ENCODE results near the gene B9D1.

Gene B9D1

DNA sequence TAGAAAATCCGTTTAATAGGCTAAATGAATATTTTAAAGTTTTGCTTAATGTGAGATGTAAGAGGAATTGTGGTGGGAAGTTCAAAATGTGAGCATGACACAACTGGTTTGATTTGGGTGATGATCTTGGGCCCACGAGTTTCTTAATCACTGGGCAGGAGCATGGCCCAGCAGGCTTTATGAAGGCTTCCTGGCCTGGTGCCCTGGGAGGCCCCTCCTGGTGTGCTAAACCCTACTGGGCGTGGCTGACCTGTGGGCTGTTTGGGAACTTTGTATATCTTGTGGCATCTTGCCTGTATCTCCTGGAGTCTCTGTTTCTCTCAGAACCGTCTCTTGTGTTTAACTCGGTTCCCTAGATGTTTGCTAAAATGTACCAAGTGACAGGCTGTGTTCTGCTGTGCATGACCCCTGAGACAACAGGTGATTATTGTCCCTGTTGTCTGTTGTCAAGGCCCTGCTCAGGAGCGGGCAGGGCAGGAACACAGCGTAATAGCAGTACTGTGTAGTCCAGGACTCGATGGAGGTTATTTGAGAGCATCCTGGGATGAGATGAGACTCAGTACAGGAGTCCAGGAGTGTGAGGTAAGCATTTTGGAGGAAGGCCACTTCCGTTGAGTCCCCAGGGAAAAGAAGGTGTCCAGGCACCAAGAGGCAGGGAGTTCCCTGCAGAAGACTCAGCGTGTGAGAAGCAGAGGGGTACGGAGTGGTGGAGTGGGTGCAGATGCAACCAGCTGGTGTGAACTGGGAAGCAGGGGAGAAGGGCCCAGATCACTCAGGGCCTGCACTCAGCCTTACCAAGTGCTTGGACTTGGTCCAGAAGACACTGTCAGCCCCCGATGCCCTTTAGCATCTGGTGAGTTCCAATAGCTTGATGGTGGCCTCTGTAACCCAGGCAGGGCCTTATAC lies 48.5 kb downstream of the B9D1 start:
- Histone ChIP-seq H2AFZ (ENCODE audit: low read depth, low read length, severe bottlenecking) (no peak overlapping the region), H3K36me3 (ENCODE audit: low read length) (no peaks in the 10 kb centered on the region), H3F3A (ENCODE audit: insufficient read depth) (no peaks in the 10 kb centered on the region), H3K4me3 (ENCODE audit: insufficient read depth, low read length, poor library complexity, severe bottlenecking) (no peak overlapping the region), H4K20me1 (ENCODE audit: low read depth, low read length) (no peaks in the 10 kb centered on the region), H3K4me2 (ENCODE audit: low read depth, low read length, poor library complexity, severe bottlenecking) (no peak overlapping the region), H3K27ac (ENCODE audit: low read depth, low read length) (no peak overlapping the region), H3K9ac (ENCODE audit: low read length) (no peak overlapping the region), H3K27me3 (ENCODE audit: low read length) (no peaks in the 10 kb centered on the region), H3K9me3 (ENCODE audit: insufficient read depth, low read length) (no peaks in the 10 kb centered on the region), H3K9me2 (replicated peaks; ENCODE audit: insufficient read depth, low read length) (no peaks in the 10 kb centered on the region), H3K79me2 (ENCODE audit: insufficient read depth, low read length) (no peaks in the 10 kb centered on the region)
- no peak for TF ChIP-seq EZH2phosphoT487 (conservative IDR thresholded peaks at IDR 0.05; ENCODE audit: low read length)
- TF ChIP-seq, protein P1, sequence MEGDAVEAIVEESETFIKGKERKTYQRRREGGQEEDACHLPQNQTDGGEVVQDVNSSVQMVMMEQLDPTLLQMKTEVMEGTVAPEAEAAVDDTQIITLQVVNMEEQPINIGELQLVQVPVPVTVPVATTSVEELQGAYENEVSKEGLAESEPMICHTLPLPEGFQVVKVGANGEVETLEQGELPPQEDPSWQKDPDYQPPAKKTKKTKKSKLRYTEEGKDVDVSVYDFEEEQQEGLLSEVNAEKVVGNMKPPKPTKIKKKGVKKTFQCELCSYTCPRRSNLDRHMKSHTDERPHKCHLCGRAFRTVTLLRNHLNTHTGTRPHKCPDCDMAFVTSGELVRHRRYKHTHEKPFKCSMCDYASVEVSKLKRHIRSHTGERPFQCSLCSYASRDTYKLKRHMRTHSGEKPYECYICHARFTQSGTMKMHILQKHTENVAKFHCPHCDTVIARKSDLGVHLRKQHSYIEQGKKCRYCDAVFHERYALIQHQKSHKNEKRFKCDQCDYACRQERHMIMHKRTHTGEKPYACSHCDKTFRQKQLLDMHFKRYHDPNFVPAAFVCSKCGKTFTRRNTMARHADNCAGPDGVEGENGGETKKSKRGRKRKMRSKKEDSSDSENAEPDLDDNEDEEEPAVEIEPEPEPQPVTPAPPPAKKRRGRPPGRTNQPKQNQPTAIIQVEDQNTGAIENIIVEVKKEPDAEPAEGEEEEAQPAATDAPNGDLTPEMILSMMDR (IDR thresholded peaks at IDR 0.05; ENCODE audit: insufficient read depth, low read length, poor library complexity, severe bottlenecking) = no peak

DNA sequence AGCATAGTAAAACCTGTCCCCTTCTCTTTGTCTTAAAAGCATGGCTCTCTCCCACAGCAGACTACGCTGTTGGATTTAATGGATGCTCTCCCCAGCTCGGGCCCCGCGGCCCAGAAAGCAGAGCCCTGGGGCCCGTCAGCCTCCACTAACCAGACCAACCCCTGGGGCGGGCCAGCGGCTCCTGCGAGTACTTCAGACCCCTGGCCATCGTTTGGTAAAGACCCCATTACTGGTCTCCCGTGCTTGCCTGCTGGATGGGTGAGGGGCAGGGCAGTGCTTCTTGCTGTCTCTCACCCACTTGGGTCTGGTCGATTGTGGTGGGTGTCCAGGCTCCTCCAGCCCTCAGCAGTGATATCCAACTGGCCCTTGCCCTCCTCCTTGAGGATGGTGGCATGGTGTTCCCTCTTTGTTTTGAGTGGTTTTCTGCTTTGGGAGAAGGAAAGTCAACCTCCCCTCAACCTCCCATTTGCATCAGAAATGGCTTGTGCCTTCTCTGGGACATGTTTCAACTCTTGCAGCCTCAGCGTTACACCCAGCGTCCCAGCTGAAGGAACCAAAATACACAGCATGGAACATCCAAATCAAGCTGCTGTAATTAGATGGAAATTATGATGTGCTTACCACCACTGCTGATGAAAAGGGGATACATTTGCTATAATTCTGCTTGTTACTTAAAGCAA lies 49.3 kb downstream of the B9D1 start:
- Histone ChIP-seq H3K27me3 (ENCODE audit: low read length) (no peaks in the 10 kb centered on the region), H3K36me3 (ENCODE audit: low read length) (no peaks in the 10 kb centered on the region), H3K9ac (ENCODE audit: low read length) (no peak overlapping the region), H3K4me2 (ENCODE audit: low read depth, low read length, poor library complexity, severe bottlenecking) (no peak overlapping the region), H3K9me2 (replicated peaks; ENCODE audit: insufficient read depth, low read length) (no peaks in the 10 kb centered on the region), H3K9me3 (ENCODE audit: insufficient read depth, low read length) (no peaks in the 10 kb centered on the region), H4K20me1 (ENCODE audit: low read depth, low read length) (no peaks in the 10 kb centered on the region), H3K79me2 (ENCODE audit: insufficient read depth, low read length) (no peaks in the 10 kb centered on the region), H2AFZ (ENCODE audit: low read depth, low read length, severe bottlenecking) (no peak overlapping the region), H3K4me3 (ENCODE audit: insufficient read depth, low read length, poor library complexity, severe bottlenecking) (no peak overlapping the region), H3K27ac (ENCODE audit: low read depth, low read length) (no peak overlapping the region), H3F3A (ENCODE audit: insufficient read depth) (no peaks in the 10 kb centered on the region)
- TF ChIP-seq EZH2phosphoT487 (conservative IDR thresholded peaks at IDR 0.05; ENCODE audit: low read length) = no peak
- TF ChIP-seq, protein P1 (IDR thresholded peaks at IDR 0.05; ENCODE audit: insufficient read depth, low read length, poor library complexity, severe bottlenecking) = no peak

DNA sequence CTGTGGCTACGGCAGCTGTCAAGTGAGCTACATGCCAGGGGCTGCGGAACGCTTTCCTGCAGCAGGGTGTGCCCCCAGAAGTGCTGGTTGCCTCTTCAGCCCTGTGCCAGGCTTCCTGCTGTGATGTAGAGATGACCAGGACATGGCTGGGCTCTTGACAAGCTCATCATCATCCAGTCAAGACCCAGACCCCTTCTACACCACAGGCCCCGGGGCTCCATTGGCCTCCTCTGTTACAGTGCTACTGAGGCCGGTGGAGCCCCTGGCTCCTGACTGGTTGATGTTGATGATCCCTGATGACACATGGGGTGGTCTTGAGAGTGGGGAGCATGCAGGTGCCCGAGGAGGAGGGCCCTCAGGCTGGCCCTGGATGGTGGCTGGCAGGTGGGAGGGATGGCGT lies 50.1 kb downstream of the B9D1 start:
- Histone ChIP-seq H3F3A (ENCODE audit: insufficient read depth) (no peaks in the 10 kb centered on the region), H2AFZ (ENCODE audit: low read depth, low read length, severe bottlenecking) (no peak overlapping the region), H3K36me3 (ENCODE audit: low read length) (no peaks in the 10 kb centered on the region), H3K79me2 (ENCODE audit: insufficient read depth, low read length) (no peaks in the 10 kb centered on the region), H3K9me2 (replicated peaks; ENCODE audit: insufficient read depth, low read length) (no peaks in the 10 kb centered on the region), H3K4me2 (ENCODE audit: low read depth, low read length, poor library complexity, severe bottlenecking) (no peak overlapping the region), H3K9me3 (ENCODE audit: insufficient read depth, low read length) (no peaks in the 10 kb centered on the region), H3K27me3 (ENCODE audit: low read length) (no peaks in the 10 kb centered on the region), H3K4me3 (ENCODE audit: insufficient read depth, low read length, poor library complexity, severe bottlenecking) (no peak overlapping the region), H3K9ac (ENCODE audit: low read length) (no peak overlapping the region), H3K27ac (ENCODE audit: low read depth, low read length) (no peak overlapping the region), H4K20me1 (ENCODE audit: low read depth, low read length) (no peaks in the 10 kb centered on the region)
- TF ChIP-seq, protein P1 (IDR thresholded peaks at IDR 0.05; ENCODE audit: insufficient read depth, low read length, poor library complexity, severe bottlenecking) = no peak
- TF ChIP-seq EZH2phosphoT487 (conservative IDR thresholded peaks at IDR 0.05; ENCODE audit: low read length) = no peak

All from SU-DHL-6 (cell line).